Stimulated activated CD4-positive, alpha-beta T cell treated with anti-CD3 and anti-CD28 coated beads, Interleukin-4, amount 100 ng/mL, for 24 hours (primary cell): ENCODE data around the gene GMPR.
"Not testable (repeated sequence)": the region's sequence is repeated elsewhere in the genome, so short reads cannot be mapped to it uniquely, and the experiment has no call there.

Experiments
- DNase-seq: peaks from one replicate; pipeline ENCODE4 v3.0.0-alpha.2; 2020

GMPR gene

DNA sequence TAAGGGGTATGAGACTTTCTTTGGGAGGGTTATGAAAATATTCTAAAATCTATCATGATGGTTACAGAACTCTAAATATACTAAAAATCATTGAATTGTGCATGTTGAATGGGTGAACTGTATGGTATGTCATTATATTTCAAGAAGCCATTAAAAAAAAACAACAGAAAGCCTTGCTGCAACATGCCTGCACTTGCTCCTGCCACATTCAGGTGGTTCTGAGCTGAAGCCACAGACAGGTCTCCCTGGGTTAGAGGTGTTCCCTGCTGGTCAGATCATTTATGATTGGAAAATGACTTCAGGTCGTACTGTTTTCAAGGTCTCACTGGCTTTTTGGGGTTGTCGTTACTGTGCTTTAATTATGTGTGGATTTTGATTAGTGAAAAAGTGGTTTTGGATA, 13.3 kb downstream of the GMPR start:
- DNase-seq, result no peak

DNA sequence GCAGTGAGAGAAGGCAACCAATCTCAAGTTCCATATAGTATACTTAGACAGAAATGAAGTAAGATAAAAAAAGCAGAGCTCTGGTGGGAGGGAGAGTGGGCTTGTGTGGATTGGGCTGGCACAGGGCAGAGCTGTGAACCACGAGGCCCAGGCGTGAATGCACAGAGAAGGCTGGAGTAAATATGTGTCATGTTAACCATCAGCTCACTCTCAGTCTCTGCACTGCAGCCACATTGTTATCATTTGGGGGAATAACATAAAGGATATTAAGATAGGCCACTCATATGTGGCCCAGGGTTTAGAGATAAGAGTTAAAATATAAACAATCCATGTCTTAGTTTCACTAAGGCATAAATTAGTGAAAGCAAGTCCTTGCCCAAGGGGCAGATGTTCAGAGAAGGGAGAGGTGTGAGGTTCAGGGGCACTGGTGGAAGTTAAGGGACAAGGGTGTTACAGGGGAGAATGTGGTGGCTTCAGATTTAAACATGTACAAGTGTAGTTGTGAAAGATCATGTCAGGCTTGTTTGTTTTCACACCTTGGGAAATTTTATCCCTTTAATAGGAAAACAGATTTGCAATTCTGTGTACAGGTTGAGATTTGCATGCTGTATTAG, 14.4 kb downstream of the GMPR start:
- no peak for DNase-seq

DNA sequence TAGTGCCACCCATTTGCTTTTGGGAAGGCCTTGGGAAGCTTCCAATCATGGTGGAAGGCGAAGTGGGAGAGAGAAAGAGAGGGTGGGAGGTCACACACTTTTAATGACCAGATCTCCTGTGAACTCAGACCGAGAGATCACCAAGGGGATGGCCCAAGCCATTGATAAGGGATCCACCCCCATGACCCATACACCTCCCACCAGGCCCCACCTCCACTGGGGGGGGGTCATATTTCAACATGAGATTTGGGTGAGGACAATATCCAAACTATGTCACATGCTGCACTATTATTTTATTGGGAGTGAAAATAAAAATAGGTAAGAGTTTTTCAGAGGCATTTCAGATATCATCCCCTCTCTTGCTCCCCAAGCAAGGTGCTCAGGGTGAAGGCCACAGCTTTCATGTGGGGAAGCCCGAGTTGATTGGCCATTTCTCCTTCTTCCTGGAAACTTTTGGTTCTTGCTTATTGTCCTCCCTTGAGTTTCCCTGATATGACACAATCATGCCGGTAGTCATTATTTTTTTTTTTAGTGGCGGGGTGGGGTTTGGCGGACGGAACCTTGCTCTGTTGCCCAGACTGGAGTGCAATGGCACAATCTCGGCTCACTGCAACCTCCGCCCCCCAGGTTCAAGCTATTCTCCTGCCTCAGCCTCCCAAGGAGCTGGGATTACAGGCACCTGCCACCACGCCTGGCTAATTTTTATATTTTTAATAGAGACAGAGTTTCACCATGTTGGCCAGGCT, 15.2 kb downstream of the GMPR start:
- DNase-seq, result no peak

DNA sequence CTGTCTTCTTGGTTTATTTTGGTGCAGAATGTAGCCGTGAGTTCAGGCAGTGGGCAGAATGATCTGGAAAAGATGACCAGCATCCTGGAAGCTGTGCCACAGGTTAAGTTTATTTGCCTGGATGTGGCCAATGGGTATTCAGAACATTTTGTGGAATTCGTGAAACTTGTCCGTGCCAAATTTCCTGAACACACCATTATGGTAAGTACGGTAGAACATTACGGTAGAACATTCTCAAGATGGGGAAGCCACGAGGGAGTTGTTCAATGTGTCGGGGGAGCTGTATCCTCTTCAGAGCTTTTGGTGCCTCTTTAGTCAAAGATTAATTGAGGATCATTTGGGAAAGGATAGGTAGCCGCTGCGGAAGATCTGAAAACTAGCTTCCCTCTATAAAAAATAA, 16.1 kb downstream of the GMPR start:
- DNase-seq, result no peak

DNA sequence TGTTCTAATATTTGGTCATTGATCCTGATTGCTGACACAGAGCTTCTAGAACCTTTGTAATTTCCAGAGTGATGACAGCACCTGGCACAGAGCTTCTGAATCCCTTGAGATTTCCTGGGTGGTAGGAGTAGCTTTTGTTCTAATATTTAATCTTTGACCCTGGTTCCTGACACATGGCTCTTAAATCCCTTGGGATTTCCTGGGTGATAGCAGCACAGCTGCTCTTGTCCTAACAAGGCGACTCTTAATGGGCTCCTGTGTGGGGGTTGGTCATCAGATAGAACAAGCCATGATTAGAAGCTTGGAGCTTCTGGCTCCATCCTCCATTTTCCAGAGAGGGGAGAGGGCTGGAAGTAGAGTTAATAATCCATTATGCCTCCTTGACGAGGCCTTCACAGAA, 18.4 kb downstream of the GMPR start:
- no peak for DNase-seq

DNA sequence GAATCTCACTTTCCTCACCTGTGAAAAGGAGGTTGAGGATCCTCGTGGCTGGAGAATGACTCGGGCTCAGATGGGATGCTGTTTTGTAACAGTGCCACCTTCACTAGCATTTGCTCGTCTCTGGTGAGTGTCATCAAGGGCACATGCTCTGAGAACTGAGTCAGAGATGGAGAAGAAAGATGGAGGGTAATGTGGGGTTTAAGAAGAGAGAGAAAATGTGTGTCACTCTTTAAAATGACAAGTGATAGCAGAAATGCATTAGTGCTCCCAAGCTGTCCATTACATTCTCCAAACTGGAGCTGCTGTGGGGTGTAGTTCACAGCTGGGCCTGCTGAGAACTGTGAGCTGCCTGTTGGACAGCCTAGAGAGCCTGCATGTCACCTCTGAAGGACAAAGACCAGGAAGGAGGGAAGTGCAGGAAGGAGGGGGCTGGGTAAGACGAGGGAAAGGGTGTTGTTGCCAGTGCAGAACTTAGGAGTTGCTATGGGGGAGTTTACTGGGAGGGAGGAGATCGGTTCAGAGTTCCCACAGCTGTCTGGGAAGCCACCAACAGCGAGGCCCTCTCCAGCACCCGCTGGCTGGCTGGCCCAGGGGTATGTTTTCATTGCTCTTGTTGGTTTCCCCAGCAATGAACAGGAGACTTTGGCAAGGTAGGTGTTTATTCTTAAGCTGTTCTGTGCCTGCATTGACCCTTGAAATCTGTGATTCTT, 19.8 kb downstream of the GMPR start:
- DNase-seq, result no peak

DNA sequence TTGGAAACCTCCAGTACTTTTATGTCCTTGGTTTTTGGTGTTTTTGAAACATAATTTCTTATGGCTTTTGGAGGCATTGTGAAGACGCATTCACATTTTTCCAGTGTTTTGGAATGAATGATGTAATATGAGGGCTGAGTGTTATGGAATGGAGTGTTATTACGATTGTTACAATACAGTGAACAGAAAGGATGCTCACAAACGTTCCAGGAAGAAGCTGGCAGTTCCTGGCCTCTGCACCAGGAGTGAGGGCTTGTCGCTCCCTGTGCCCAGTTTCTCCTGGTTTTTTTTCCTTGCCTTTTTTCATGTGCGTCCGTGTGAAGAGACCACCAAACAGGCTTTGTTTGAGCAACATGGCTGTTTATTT, 20.3 kb downstream of the GMPR start:
- no peak for DNase-seq

DNA sequence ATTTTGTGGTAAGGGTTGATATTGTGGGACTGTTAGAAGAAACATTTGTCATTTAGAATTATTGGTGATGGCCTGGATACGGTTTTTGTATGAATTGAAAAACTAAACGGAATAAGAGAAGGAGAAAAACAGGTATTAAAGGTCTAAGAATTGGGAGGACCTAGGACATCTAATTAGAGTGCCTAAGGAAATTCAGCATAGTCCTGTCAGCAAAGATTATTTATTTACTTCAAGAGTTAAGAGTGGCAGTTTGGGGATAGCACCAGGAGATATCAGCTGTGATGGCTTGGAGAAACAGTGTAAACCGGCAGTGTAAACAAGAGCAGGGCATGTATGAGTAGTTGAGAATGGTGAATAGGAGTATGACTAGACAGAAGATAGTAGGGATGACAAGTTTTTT, 21.2 kb downstream of the GMPR start:
- DNase-seq, result not testable (repeated sequence)

DNA sequence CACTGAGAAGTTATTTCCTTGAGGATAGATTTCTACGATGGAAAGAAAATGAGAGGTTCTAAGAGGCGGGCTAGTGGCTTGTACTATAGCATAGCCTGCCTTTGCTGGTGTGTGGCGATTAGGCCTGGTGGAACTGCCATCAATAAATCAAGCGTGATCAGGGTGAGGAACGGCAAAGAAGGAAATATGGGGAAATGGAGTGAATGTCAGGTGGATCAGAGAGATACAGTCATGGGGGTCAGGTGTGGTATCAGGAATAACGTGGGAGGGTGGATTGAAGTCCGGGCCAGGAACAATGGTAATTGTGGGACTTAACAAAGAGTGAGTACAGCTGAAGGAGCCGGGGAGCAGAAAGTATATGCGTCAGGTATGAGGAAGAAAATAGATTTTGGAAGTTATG, 22.2 kb downstream of the GMPR start:
- DNase-seq, result not testable (repeated sequence)

DNA sequence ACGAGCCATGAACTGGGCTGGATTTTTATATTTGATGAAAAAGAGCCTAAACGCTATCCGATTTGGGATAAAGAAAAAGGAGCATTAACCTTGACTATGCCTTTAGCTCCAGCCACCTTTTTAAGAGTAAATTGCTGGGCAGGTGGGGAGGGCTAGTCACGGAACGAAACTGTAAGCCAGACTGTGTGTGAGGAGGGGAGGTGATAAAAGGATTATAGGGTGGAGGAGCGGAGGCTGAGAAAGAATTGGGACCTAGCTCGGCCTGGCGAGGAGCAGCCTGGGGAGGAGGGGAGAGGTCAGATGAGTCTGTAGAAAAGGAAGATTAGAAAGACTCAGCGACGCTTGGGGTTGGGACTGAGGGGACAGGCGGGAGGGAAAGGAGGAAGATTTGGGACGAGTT, 24.4 kb downstream of the GMPR start:
- not testable (repeated sequence) for DNase-seq

DNA sequence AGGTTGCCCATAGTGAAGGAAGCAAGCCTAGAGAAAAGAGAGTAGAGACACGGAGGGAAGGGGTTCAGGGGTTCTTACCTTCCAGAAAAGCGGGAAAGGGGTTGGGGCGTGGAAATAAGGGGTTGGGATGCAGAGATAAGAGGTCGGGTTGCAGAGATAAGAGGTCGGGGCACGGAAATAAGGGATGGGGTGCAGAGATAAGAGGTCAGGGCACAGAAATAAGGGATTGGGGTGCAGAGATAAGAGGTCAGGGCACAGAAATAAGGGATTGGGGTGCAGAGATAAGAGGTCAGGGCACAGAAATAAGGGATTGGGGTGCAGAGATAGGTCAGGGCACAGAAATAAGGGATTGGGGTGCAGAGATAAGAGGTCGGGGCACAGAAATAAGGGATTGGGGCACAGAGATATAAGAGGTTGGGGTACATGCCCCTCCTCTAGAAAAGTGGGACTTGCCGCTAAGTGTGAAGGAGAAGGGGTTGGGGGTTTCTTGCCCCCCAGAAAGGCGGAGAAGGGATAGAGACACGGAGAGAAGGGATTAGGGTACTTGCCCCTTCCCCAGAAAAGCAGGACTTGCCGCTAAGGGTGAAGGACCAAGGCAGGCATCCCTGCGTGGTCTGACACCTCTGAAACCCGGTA, 25.2 kb downstream of the GMPR start:
- not testable (repeated sequence) for DNase-seq

DNA sequence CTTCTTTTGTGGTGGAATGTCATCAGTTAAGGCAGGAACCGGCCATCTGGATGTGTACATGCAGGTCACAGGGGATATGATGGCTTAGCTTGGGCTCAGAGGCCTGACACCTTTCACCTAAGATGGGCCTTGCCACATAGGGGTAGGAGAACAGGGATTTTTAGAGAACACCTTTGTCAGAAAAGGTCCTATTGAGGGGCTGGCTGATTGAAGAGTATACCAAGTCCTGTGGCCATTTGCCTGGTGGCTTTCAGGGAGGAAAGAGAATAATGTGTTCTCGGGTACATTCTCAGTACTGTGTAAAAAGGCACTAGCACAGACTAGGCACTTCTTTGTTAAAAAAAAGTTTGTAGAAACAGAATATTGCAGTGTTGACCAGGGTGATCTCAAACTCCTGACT, 26.4 kb downstream of the GMPR start:
- DNase-seq, result no peak

DNA sequence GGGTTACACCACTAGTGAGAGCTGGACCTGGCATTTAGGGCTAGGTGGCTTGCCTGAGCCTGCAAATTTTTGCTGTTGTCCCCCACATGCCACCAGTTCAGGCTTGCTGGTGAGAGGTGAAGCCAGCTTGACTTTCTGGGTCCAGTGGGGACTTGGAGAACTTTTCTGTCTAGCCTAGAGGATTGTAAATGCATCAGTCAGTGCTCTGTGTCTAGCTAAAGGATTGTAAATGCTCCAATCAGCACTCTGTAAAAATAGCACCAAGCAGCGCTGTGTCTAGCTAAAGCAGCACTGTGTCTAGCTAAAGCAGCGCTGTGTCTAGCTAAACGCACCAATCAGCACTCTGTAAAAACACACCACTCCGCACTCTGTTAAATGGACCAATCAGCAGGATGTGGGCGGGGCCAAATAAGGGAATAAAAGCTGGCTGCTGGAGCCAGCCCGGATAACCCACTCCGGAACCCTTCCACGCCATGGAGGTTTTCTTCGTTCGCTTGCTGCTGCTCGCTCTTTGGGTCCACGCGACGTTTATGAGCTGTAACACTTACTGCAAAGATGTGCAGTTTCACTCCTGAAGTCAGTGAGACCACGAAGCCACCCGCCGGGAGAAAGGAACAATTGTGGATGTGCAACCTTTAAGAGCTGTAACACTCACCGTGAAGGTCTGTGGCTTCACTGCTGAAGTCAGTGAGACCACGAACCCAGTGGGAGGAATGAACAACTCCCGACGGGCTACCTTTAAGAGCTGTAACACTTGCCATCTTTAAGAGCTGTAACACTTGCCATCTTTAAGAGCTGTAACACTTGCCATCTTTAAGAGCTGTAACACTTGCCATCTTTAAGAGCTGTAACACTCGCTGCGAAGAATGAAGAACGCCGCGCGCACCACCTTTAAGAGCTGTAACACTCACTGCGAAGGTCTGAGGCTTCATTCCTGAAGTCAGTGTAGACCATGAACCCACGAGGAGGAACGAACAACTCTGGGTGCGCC, 27.3 kb downstream of the GMPR start:
- no peak for DNase-seq

DNA sequence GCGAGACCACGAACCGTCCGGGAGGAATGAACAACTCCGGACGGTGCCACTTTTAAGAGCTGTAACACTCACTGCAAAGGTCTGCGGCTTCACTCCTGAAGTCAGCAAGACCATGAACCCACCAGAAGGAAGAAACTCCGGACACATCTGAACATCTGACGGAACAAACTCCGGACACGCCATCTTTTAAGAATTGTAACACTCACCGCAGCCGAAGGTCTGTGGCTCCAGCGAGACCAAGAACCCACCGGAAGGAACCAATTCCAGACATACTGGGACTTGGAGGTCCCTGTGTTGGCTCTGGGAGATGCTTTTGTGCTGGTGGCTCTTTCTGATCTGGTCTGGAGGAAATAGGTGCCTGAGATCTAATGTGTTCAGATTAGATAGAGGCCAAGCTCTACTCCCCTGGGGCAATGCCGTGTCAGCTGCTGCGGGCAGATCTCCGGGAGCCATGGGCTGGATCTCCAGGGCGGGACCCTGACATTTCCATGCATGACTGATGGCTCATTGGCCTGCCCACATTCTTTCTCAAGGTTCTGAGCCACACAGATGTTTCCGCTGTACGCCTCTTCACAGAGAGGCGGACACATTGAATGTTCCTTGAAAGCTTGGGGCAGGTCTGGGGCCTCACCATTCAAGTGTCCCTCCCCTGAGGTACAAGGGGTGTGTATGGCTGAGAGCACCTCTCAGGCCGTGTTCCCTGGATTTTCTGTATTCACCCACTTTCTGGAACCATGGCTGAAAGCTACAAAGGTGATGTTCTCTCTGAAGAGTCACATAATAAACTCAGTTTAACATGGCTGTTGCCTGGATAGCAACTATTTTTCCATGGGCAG, 29.3 kb downstream of the GMPR start:
- DNase-seq, result no peak

DNA sequence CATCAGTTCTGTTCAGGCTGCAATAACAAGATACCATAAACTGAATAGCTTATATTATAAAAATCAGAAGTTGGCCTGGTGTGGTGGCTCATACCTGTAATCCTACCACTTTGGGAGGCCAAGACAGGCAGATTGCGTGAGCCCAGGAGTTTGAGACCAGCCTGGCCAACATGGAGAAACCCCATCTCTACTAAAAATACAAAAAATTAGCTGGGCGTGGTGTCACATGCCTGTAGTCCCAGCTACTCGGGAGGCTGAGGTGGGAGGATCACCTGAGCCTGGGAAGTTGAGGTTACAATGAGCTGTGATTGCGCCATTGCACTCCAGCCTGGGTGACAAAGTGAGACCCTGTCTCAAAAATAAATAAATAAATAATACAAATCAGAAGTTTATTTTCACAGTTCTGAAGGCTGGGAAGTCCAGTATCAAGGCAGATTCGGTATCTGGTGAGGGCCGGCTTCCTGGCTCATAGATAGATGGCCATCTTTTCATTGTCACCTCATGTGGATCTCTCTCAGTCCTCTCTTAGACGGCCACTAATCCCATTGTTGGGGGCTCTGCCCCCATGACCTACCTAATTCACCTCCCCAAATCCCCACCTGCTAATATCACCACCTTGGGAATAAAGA, 31.2 kb downstream of the GMPR start:
- not testable (repeated sequence) for DNase-seq

DNA sequence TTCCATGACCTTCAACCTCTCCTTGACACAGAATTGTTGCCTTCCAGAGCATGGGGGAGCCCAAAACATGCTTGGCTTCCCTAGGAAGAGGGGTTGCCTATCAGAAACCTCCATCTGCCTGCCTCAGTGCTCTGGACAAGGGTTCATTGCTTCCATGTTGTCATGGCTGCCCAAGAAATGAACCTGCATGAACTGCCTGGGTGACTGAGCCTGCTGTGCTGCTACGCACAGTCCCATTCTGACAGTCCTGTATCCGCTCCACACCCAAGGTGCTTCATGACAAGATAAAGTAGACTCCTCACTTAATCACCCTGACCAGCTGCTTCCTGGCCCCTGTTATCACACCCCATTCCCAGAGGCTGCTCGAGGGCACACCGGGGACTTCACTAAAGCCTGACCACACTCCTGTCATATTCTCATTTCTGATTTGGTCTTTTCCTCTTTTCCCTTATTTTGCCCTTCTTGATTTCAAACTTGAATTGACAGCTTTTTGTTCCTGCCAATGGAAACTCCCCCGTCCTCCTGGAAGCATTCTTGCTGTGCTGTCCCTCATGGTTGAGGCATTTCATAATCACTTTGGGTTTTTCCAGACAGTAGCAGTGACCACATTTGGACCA, 31.9 kb downstream of the GMPR start:
- no peak for DNase-seq

DNA sequence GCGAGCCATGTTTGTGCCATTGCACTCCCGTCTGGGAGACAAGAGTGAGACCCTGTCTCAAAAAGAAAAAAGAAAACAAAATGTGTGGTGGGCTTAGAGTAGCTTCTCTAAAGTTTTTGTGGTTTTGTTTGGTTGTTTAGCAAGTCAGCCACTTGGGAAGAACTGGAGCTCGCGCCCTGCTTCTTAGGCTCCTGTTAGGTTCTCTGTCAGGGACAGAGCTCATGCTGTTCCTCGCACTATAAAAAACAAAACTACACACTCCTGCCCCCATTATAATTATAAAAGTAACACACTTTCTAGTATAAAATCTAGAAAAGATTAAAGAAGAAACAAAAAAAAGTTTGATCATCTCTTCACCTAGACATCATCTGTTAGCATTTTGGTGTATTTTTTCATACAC, 33.0 kb downstream of the GMPR start:
- DNase-seq, result no peak

DNA sequence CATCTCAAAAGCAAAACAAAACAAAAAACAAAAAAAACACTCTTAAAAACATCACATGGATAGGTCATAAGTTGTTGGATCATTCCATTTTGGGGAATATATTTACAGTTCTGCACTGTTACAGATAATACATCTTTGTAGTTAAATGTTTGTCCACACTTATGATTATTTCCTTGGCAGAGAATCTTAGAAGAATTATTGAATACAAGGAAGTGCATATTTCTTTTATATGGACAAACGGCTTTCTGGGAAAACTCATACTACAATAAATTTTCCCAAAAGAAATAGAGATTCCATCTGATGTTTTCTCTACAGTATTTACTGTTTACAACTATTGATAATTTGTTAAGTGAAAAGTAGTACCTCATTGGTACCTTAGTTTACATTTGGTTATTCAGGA, 33.8 kb downstream of the GMPR start:
- DNase-seq, result no peak

DNA sequence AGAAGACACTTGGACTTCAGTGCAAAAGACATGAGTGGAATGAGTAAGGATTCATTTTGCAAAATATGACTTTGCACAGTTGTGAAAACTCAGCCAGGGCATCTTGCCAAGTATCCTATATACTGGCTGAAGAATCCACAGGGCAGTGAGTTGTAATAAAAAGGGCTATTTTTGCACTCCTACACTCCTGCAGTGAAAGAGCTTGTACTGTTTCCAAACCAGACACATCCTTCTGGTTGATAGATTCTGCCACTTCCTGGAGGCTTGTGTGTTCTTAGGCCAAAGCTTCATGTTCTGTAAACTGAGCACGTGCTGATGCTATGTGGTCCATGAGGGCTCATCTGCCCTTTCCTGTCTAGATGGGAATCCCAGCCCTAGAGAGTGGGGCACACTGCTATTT, 34.9 kb downstream of the GMPR start:
- no peak for DNase-seq

DNA sequence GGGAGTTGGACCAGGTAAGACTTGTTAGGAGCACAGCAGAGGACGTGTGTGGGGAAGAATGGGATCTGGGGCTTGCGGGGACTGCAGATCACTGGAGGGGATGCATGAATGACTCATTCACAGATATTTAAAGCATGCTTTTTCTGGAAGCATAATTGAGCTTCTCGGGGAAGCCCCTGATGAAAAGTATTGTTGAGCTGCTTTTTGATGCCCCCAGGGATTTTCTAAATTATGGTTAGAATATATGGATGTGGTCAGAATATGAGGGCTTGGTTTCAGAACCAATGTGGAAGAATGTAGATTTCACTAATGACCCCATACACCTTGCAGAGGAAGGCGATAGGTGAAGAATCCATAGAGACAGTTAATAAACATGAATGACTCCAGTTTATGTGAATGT, 36.1 kb downstream of the GMPR start:
- no peak for DNase-seq
